ENCODE measurements around the gene GFI1.

Gene GFI1

DNA sequence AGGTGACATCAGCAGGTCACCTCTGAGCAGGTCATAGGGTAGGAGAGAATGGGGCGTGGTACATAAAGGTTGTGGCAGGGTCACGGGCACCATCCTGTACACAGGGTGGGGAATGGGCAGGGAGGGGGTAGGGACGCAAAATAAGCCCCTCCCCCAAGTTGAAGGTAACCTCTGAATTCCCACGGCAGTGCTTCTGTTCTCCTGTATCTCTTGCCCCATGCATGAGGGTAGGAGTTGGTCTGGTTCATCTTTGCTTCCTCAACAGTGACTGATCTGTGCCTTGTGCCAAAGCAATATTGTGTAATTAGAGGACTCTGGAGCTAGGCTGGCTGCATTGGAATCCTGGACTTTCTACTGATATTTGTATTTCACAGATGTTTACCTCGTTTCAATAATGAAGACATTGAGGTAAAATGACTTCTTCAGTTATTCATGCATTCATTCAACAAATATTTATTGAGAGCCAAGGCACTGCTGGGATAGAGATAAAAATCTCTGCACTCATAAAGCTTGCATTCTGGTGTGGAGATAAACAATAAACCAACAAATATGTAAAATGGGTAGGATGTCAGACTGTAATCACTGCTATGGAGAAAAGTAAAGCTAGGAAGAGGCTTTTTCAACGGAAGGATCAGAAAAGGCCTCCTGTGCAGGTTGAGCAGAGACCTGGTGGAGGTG, 18.4 kb upstream of the GFI1 start:
- TF ChIP-seq, protein P1, sequence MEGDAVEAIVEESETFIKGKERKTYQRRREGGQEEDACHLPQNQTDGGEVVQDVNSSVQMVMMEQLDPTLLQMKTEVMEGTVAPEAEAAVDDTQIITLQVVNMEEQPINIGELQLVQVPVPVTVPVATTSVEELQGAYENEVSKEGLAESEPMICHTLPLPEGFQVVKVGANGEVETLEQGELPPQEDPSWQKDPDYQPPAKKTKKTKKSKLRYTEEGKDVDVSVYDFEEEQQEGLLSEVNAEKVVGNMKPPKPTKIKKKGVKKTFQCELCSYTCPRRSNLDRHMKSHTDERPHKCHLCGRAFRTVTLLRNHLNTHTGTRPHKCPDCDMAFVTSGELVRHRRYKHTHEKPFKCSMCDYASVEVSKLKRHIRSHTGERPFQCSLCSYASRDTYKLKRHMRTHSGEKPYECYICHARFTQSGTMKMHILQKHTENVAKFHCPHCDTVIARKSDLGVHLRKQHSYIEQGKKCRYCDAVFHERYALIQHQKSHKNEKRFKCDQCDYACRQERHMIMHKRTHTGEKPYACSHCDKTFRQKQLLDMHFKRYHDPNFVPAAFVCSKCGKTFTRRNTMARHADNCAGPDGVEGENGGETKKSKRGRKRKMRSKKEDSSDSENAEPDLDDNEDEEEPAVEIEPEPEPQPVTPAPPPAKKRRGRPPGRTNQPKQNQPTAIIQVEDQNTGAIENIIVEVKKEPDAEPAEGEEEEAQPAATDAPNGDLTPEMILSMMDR (IDR thresholded peaks at IDR 0.05) = no peak

DNA sequence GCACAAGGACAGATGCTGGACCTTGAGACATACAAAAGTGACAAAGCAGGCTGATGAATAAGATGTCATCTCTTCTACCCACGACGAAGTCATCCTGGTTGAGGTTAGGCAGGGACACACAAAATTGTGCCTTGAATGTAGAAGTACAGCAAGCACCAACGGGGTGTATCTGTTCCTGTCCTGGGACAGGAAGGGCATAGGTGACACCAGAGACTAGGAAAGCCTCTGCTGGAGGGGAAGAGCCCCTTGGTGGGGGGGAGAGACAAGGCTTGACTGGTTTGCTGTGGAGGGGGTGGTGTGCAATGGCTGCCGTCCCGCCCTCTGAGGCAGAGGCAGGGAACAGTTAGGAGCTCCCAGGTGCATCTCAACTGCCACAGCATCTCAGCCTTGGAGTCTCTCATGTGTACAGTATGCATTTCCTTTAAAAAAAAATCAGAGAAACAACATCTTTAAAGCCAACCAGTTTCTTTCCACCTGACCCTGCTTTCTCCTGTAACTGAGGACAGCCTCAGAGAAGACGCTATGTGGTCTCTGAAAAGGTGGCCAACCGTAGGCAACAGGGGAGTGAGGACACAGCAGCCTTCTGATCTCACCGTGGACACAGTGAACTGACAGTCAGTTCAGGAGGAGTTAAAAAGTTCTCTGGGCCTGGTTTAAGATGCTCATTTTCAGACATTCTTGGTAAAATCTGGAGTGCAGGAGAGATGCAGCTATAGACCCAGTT, 17.7 kb upstream of the GFI1 start:
- TF ChIP-seq, protein P1 (IDR thresholded peaks at IDR 0.05) = no peak

DNA sequence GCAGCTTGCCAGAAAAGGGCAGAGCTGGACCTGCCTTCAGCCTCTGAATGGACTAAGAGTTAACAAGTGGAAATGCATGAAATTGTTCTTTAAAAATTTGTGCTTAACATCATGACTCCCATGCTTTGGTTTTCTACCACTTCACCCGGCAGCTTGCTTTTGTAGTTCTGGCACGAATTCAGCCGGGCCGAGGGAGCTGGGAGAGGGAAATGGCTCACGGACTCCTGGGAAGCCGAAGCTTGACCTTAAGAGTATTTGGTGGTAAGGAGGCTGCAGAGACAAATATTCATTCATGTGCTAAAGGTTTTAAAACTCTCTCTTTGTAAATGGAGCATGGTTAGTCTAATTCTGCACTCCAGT, 17.2 kb upstream of the GFI1 start:
- TF ChIP-seq, protein P1 (IDR thresholded peaks at IDR 0.05) = no peak

DNA sequence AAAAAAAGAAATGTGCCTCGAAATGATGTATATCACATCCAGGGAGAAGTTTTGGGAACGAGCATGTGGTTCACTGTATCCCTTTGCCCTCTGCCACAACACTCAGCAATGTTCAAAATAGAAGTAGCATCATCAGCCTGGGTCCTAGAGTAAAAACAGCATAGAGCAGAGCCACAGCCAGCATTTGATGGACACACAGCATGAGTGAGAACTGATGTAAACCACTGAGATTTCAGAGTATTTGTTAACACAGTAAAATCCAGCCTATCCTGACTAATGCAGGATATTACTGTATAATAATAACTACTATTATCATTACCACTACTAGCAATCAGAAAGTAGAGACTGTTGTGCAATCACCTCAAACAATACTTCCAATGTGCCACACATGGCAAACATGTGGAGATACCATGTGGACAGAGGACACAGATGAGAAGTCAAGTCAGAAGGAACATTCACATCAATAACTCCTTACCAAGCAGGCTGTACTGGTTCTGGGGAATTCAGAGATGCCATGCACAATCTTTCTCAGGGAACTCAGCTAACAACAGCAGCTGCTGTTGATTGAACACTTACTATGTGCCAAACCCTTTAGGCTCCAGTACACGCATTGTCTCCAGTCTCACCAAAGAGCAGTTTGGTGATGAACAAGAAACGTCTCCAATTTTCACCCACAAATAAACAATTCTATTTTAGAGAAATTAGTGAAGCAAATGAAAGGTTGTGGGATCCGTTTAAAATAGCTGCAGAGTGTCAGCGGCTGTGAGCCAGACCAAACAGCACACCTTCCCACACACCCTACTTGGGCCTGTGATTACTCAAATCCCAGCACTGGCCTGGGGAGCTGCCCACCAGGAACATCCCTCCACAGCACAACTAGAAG, 16.6 kb upstream of the GFI1 start:
- TF ChIP-seq, protein P1 (IDR thresholded peaks at IDR 0.05) = no peak

DNA sequence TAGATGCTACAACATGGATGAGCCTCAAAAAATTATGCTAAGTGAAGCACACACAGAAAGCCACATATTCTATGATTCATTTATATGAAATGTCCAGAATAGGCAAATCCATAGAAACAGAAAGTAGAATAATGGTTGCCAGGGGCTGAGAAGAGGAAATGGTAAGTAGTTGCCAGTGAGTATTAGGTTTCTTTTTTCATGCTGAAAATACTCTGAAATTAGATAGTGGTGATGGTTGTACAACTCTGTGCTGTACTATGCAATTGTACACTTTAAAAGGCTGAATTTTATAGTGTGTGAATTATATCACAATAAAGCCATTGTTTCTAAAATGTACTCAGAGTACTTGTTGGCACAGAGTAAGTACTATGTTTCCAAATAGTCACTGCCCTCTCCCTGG, 15.5 kb upstream of the GFI1 start:
- TF ChIP-seq, protein P1 (IDR thresholded peaks at IDR 0.05) = no peak

DNA sequence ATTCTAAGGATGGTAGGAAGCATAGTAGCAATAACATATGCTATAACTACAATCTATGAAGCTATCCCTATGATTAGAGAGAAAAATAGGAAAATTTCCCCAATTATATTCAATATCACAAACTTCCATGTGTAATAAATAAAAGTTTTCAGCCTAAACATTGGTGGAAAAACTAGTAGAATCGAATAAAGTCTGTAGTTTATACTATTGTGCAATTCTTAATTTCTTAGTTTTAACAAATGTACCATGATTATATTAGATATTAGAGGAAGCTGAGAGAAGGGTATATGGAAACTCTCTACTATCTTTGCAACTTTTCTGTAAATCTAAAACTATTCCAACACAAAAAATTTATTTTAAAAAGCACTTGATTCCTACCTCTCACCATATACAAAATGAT, 13.8 kb upstream of the GFI1 start:
- TF ChIP-seq, protein P1 (IDR thresholded peaks at IDR 0.05) = no peak

DNA sequence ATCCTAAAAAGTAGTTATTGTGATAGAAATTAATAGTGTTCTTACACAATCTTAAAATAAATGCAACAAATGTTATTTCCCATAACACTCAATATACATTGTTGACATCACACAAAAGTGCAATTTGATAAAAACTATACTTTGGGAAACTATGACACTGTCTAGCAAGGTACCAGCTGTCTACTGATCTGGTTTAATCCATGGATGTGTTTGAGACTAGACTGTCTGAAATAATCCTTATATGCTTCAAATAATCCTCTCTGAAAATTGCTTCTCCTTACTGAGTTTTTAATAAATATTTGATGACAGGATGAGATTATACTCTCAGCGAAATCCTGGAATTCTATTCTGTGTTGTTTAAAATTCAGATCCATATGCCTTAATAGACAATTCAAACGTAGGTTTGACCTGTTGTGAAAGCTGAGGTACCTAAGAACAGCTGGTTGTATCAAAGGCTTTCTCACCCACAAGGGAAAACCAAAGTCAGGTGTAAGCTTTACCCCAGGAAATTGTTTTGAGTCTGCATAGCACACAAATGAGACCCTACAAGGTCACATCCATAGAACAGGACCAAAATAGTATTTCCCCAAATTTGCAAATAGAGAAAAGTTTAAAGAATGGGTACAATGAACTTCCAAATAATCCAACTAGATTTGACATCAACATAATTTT, 8.8 kb upstream of the GFI1 start:
- TF ChIP-seq, protein P1 (IDR thresholded peaks at IDR 0.05) = no peak

All from LNCAP (cell line).